Neuron (in vitro differentiated cells): ENCODE results near the gene DCUN1D2.
"Not testable (repeated sequence)": the region's sequence is repeated elsewhere in the genome, so short reads cannot be mapped to it uniquely, and the experiment has no call there.

Source experiments
- H2AFZ ChIP-seq: one replicate; pipeline ENCODE4 v1.6.1; 2013; ENCODE audit warnings: low read depth, mild to moderate bottlenecking, inconsistent platforms, low read length, moderate library complexity
- H3K27me3 ChIP-seq: one replicate; pipeline ENCODE4 v1.6.1; 2013; ENCODE audit warnings: low read length; ENCODE audit not compliant: insufficient read depth
- H3K36me3 ChIP-seq: one replicate; pipeline ENCODE4 v1.6.1; 2013; ENCODE audit warnings: low read length; ENCODE audit not compliant: insufficient read depth
- H3K4me1 ChIP-seq: one replicate; pipeline ENCODE4 v1.6.1; 2013; ENCODE audit warnings: low read length; ENCODE audit not compliant: insufficient read depth
- H3K4me3 ChIP-seq: 2 replicates; pipeline ENCODE4 v1.5.1; 2013; ENCODE audit warnings: mild to moderate bottlenecking, low read length, moderate library complexity
- H3K9me3 ChIP-seq: one replicate; pipeline ENCODE4 v1.6.1; 2013; ENCODE audit warnings: low read length

Gene DCUN1D2

DNA sequence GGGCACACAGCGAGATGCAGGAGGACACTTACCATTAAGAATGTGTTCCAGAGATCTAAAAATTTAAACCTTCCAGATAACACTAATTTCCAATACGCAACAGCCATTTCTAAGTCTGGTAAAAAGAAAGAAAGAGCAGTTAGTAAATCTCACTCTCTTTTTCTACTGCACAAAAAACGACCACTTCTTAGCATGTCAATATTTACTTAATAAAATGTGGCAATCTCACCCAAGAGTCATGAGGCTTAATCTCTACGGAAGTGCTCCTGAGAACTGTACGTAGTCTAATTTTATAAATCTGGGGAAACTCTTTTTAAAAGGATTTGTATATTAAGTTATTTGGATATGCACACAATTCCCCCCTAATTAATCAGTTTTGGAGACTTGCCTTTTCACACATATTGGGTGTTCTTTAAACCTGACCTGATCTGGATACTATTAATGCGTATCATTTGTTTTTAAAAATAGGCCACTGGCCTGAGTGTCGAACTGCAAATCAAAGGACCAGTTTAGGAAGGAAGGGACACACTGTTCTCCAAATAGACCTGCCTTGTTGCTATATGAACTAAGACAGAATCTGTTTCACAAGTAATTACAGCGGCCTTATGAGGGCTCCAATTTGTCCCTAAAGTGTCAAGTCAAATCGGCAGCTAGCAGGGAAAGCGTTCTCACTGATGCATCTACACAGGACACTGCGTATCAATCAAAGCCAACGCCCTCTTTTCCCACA is 29.3 kb downstream of the DCUN1D2 start:
- H2AFZ ChIP-seq = no peak overlapping the region
- H3K27me3 ChIP-seq = no peaks in the 10 kb centered on the region
- no peaks in the 10 kb centered on the region for H3K4me1 ChIP-seq
- no peaks in the 10 kb centered on the region for H3K9me3 ChIP-seq
- H3K36me3 ChIP-seq = peaks cover 55% of the 10 kb centered on the region
- no peak overlapping the region for H3K4me3 ChIP-seq

DNA sequence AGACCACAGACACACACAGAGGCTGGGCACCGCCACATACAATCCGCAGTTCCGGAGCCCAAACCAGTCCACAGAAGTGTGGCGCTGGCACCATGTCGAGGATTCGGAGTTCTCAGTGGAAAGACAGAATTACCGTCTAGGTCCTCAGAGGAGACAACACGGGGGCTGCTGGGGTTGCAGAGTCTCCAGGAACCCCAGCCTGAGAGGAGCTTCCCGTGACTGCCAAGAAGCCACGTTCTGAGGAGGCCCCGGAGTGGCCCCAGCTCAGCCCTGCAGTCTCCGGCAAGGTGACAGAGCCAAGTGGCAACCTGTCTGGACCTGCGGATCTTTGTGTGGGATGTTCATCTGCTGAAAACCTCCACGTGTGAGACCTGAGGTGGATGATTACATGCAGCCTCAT is 29.9 kb downstream of the DCUN1D2 start:
- Histone ChIP-seq H3K9me3 (no peaks in the 10 kb centered on the region), H3K36me3 (peaks cover 60% of the 10 kb centered on the region), H3K4me3 (no peak overlapping the region), H2AFZ (no peak overlapping the region), H3K4me1 (no peaks in the 10 kb centered on the region), H3K27me3 (no peaks in the 10 kb centered on the region)

DNA sequence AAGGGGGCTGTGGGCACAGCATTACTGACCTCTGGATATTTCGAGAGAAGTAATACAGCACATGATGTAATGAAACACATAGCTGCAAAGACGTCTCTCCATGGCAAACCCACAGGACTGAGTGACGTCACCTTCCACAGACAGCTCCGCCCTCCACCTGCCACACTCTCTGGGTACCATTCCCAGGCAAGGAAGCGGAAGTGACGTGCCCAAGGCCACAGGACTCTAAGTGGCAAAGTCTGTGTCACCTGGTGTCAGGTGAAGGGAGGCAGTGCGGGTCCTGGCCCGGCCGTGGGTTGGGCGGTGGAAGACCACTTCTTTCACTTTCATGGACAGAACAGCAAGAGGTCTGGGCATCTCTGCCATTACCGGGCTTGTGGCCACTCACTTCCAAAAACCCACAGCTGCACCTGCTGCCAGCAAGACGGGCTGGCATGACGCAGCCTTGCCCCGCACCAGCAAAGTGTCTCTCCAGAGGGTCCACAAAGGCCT is 30.4 kb downstream of the DCUN1D2 start:
- no peak overlapping the region for H3K4me3 ChIP-seq
- no peaks in the 10 kb centered on the region for H3K4me1 ChIP-seq
- peaks cover 65% of the 10 kb centered on the region for H3K36me3 ChIP-seq
- no peaks in the 10 kb centered on the region for H3K27me3 ChIP-seq
- H2AFZ ChIP-seq = no peak overlapping the region
- H3K9me3 ChIP-seq = no peaks in the 10 kb centered on the region

DNA sequence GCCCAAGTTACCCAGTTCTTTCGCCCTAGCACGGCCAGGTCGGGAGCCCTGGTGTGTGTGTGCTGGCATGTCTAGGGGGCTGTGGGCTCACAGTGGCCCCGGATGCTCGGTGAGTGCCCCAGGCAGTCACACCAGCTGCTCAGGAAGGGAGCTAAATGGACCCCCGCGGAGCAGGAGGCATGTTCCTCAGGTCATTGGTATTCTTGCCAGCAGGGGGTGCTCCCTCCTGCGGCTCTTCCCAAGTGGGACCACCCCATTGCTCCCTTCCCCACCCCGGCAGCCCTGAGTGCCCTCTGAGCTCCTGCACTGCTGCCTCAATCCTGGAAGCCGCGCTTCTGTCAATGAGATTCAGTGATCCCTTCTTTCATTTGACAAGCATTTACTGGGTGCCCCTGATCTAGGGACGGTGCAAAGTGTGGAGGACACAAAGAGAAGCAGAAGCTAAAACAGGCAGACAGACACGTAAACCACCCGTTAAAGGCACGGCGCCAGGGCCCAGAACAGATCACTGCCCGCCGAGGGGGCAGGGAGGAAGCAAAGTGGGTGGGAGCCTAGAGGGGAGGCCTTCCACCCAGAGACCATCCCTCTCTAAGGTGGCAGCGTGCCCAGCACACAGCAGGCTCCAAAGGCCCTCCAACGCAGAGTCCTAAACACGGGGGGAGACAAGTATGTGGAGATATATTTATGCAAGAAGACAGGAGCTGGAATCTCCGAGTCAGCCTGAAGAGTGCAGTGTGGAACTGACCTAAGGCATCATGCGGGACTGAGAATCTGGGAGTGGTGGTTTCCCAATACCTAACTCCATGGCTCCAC is 32.1 kb downstream of the DCUN1D2 start:
- H3K36me3 ChIP-seq = peaks cover 70% of the 10 kb centered on the region

DNA sequence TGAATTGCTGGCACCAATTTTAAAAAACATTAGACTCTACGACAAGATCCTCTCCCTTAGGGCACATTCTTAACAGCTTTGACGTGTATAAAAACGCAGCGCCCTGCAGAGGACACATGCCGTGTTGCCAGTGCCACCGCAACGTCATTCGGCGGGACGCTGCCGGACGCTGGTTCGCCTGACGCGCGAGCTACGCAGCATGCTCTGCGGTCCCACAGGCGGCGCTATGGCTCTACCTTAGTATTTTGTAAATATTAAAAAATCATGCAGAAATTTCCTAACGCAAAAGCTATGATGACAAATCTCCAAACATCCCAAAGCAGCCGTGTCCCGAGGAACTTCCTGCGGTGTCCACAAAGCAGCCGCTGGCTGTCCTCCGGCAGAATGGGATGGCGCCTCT is 33.0 kb downstream of the DCUN1D2 start:
- Histone ChIP-seq H2AFZ (no peak overlapping the region), H3K4me1 (peaks cover 2% of the 10 kb centered on the region), H3K9me3 (no peaks in the 10 kb centered on the region), H3K27me3 (no peaks in the 10 kb centered on the region), H3K36me3 (peaks cover 70% of the 10 kb centered on the region), H3K4me3 (no peak overlapping the region)

More for the DNA sequence above, 32.1 kb downstream of the DCUN1D2 start:
- Histone ChIP-seq H3K4me3 (no peak overlapping the region), H3K27me3 (no peaks in the 10 kb centered on the region), H3K4me1 (peaks cover under 1% of the 10 kb centered on the region), H3K9me3 (no peaks in the 10 kb centered on the region), H2AFZ (no peak overlapping the region)

DNA sequence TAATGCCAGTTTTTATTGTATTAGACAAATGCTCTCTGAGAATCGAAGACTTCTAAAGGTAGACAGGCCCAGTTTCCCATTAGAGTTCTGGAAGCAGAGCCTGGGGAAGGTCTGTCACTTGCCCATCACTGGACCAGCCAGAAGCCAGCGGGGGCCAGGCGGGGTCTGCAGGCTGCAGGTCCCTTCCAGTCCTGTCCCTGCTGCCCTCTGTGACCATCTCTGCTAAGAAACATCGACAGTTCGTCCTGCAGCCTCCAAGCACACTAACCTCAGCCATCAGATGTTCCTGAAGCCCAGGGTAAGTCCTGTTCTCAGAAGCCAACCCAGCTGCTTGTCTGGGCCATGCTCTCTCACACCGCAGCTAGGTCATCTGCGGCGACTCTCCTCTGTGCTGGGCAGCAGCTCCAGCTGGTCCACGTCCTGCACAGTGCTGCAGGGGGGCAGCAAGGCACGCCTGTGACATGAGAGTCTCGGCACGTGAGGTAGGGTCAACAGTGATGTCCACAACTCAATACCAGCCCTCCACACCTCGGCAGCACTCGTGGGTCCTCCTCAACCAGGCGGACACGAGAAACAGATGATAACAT is 34.3 kb downstream of the DCUN1D2 start:
- peaks cover 64% of the 10 kb centered on the region for H3K36me3 ChIP-seq
- H3K27me3 ChIP-seq = no peaks in the 10 kb centered on the region
- no peaks in the 10 kb centered on the region for H3K9me3 ChIP-seq
- H3K4me1 ChIP-seq = peaks cover 2% of the 10 kb centered on the region
- no peak overlapping the region for H2AFZ ChIP-seq
- H3K4me3 ChIP-seq = no peak overlapping the region

DNA sequence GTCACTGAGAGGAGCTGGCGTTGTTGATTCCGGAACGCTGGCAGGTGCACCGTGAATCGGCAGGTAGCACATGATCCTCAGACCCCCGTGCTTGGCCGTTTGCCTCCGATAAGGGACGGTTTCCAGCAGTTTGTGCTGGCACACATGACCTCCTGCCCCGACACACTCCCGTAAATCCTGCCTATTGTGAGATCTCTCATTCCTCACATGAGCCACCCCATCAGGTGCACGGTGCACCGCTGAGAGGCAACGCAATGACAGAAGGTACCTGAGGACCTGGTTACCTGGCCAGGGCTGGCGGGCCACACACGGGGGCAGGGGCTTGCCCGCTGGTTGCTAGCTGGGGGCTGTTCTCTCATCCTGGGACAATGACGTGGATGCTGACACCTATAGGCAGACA is 35.1 kb downstream of the DCUN1D2 start:
- H3K4me3 ChIP-seq = no peak overlapping the region
- no peaks in the 10 kb centered on the region for H3K9me3 ChIP-seq
- peaks cover 59% of the 10 kb centered on the region for H3K36me3 ChIP-seq
- H2AFZ ChIP-seq = no peak overlapping the region
- peaks cover 2% of the 10 kb centered on the region for H3K4me1 ChIP-seq
- no peaks in the 10 kb centered on the region for H3K27me3 ChIP-seq

DNA sequence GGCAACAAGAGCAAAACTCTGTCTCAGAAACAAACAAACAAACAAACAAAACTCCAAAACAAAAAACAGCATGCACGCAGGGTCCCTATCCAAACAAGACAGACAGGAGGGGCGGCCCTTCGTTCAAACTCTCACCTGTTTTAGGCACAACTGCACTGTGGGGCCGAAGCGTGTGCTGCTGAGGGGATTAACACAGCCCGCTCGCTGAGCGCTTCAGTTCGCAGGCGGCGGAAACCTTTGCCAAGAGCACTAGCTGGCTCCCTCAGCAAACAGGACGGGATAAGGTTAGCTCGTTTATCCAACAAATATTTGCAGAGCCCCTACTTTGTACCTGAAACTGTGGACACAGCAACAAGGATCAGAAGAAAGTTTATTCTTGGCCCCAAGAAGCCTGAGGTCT is 35.6 kb downstream of the DCUN1D2 start:
- peaks cover 54% of the 10 kb centered on the region for H3K36me3 ChIP-seq
- no peak overlapping the region for H3K4me3 ChIP-seq
- H3K4me1 ChIP-seq = peaks cover 2% of the 10 kb centered on the region
- no peaks in the 10 kb centered on the region for H3K27me3 ChIP-seq
- H2AFZ ChIP-seq = no peak overlapping the region
- no peaks in the 10 kb centered on the region for H3K9me3 ChIP-seq

DNA sequence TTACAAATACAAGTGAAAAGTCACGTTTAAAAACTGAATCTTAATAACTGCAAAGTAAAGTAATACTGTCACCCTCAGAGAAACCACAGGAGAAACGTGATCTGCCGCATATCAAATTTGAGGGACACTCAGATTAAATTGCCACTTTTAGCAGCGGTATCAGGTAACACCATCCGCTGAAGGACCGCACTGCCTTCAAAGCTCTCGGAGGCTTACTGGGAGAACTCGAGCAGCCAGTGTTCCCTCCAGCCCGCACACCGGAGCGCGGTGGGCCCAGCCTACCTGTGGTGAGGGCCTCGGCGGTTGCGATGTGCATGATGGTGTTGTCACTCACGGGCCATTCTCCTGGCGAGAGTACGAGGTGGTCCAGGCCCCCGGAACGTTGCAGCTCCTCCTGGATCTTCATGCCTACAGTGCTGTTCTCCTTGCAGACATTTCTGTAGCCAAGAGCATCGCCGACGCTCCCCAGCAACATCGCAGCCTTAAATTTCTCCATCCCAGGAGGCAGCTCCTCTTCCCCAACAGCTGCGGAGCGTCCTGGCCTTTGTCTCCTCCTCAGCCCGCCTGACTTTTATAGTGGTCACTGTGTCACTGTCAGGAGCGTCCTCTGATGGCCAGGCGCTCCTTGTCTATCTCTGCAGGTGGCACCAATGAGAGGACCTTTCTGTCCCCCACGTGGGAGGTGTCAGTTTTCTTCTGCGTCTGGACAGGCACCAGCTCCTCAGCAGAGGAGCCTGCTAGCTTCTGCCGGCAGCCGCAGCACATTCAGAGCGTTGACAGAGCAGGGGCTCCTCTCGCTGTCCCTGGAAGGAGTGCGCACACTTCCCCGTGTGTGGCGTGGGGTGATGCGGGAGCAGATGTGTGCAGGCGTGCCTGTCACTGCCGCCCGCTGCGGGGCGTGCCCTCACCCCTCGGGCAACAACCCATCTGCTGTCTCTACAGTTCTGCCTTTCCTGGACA is 37.3 kb downstream of the DCUN1D2 start, which contains the start of gene ADPRHL1:
Gene ADPRHL1 (minus strand): TSS at position 547 of the 960 bp plus-strand sequence. CDS start 51 bp downstream, at position 496.
- H3K4me3 ChIP-seq = no peak within 1 kb of the TSS
- no peaks in the 10 kb centered on the region for H3K9me3 ChIP-seq
- H3K27me3 ChIP-seq = no peaks in the 10 kb centered on the region
- H2AFZ ChIP-seq = no peak within 1 kb of the TSS
- H3K36me3 ChIP-seq = peaks cover 39% of the 10 kb centered on the region
- H3K4me1 ChIP-seq = peaks cover 2% of the 10 kb centered on the region

DNA sequence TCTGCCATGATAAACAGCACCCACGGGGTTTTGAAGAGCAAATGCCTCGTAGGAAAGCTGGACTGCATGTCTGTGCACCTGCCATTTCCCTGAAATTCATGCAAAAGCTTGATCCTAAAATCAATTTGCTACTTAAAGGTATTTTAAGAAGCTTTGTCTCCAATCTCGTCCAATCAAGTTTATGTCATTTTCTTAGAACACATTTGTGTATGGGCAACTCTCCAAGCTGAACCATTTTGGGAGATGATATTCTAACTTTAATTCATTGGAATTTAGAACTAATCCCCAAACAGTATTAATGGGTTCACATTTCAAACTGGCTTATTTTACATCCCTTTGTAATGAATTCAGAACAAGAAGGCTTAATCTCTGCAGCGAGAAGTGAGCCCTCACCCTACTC is 38.0 kb downstream of the DCUN1D2 start:
- Histone ChIP-seq H3K9me3 (no peaks in the 10 kb centered on the region), H3K4me3 (no peak overlapping the region), H2AFZ (no peak overlapping the region), H3K27me3 (no peaks in the 10 kb centered on the region), H3K36me3 (peaks cover 32% of the 10 kb centered on the region), H3K4me1 (peaks cover 2% of the 10 kb centered on the region)

DNA sequence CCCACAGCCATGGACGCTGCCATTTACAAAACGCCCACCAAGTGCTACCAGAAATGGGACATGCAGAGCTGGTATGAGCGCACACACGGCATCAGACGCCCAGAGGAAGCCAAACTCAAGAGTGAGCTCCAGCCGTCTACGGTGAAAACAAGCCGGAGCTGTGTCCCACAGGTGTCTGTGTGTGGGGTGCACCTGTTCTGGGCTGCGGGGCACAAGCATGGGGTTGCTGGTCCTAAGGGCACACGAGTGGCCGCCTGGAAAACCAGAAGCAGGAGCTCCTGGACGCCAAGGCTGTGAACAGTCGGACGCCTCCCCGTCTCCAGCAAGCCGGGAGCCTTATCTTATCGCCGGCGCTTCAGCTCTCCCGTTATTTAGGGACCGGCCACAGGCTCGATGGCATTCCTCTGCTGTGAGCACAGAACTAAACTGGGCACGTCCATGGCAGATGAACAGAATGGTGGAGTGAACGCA is 38.5 kb downstream of the DCUN1D2 start:
- Histone ChIP-seq H2AFZ (no peak overlapping the region), H3K27me3 (no peaks in the 10 kb centered on the region), H3K4me3 (no peak overlapping the region), H3K4me1 (peaks cover 2% of the 10 kb centered on the region), H3K9me3 (peaks cover 3% of the 10 kb centered on the region), H3K36me3 (peaks cover 31% of the 10 kb centered on the region)

DNA sequence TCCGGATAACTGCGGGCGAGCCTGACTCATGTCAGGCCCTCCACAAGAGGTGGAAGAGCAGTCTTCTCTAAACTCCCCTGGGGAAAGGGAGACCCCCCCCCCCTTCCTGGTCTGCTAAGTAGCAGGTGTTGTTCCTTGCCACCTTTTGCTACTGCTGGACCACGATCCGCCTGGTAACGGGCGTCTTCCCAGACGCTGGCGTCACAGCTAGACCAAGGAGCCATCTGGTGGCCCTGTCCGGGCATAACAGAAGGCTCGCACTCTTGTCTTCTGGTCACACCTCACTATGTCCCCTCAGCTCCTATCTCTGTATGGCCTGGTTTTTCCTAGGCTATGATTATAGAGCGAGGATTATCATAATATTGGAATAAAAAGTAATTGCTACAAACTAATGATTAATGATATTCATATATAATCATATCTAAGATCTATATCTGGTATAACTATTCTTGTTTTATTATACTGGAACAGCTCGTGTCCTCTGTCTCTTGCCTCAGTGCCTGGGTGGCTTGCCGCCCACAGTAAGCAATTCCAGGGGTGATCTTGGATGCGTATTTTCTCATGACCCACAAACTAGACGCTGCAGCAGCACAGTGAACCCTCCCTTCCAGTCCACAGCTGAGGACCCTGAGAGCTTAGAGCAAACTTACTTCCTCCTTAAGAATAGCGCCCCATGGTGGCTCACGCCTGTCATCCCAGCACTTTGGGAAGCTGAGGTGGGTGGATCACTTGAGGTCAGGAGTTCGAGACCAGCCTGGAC is 39.5 kb downstream of the DCUN1D2 start:
- not testable (repeated sequence) for H3K27me3 ChIP-seq, H3K4me1 ChIP-seq, H3K4me3 ChIP-seq, H2AFZ ChIP-seq, H3K9me3 ChIP-seq
- H3K36me3 ChIP-seq = peaks cover 23% of the 10 kb centered on the region
